SU-DHL-6 (cell line): Measurements from ENCODE around the gene COL16A1.

ENCODE experiments used
- H2AFZ ChIP-seq: fragments of 200-600 bp; sonication (generic); 2 replicates; pipeline ENCODE4 v1.6.1; 2014; ENCODE audit warnings: low read depth, mild to moderate bottlenecking, moderate library complexity, mixed read lengths, antibody characterized with exemption, low read length; ENCODE audit not compliant: severe bottlenecking
- H3F3A ChIP-seq: fragments of 200-600 bp; shearing (Covaris generic); 2 replicates; pipeline ENCODE4 v1.6.0; 2016; ENCODE audit warnings: antibody characterized with exemption, mild to moderate bottlenecking; ENCODE audit not compliant: insufficient read depth
- H3K27ac ChIP-seq: fragments of 200-600 bp; sonication (generic); 2 replicates; pipeline ENCODE4 v1.5.1; 2016; ENCODE audit warnings: low read depth, mild to moderate bottlenecking, low read length, moderate library complexity, mixed read lengths
- H3K27me3 ChIP-seq: fragments of 200-600 bp; sonication (generic), shearing (Covaris generic); 2 replicates; pipeline ENCODE4 v1.6.0; 2014; ENCODE audit warnings: mild to moderate bottlenecking, low read length
- H3K36me3 ChIP-seq: fragments of 200-600 bp; sonication (generic); 2 replicates; pipeline ENCODE4 v1.6.1; 2014; ENCODE audit warnings: mild to moderate bottlenecking, low read length, mixed read lengths
- H3K4me2 ChIP-seq: fragments of 300-600, 200-600 bp; shearing (Covaris generic), sonication (generic); 2 replicates; pipeline ENCODE4 v1.6.0; 2014; ENCODE audit warnings: low read length, low read depth, mild to moderate bottlenecking; ENCODE audit not compliant: poor library complexity, severe bottlenecking
- H3K4me3 ChIP-seq: fragments of 200-600 bp; sonication (generic); 2 replicates; pipeline ENCODE4 v1.5.1; 2014; ENCODE audit warnings: antibody characterized with exemption, low read length, mild to moderate bottlenecking, mixed read lengths; ENCODE audit not compliant: insufficient read depth, poor library complexity, severe bottlenecking
- H3K79me2 ChIP-seq: fragments of 200-600 bp; sonication (generic); 2 replicates; pipeline ENCODE4 v1.6.1; 2014; ENCODE audit warnings: mild to moderate bottlenecking, low read length, moderate library complexity; ENCODE audit not compliant: insufficient read depth
- H3K9ac ChIP-seq: fragments of 200-600 bp; sonication (generic); 2 replicates; pipeline ENCODE4 v1.7.0; 2014; ENCODE audit warnings: mild to moderate bottlenecking, low read length
- H3K9me2 ChIP-seq: fragments of 200-600 bp; sonication (generic); replicated peaks from 2 replicates; pipeline ENCODE4 v1.6.1; 2014; ENCODE audit warnings: low read length; ENCODE audit not compliant: insufficient read depth
- H3K9me3 ChIP-seq: fragments of 200-600 bp; sonication (generic); 2 replicates; pipeline ENCODE4 v1.6.1; 2014; ENCODE audit warnings: low read length, mixed read lengths; ENCODE audit not compliant: insufficient read depth
- H4K20me1 ChIP-seq: fragments of 200-600 bp; sonication (generic); 2 replicates; pipeline ENCODE4 v1.6.1; 2014; ENCODE audit warnings: low read depth, mild to moderate bottlenecking, antibody characterized with exemption, low read length, moderate library complexity, mixed read lengths
- CTCF ChIP-seq: fragments of 200-600 bp; sonication (generic); IDR thresholded peaks from one replicate; pipeline ENCODE4 v1.5.1; 2017; ENCODE audit warnings: antibody characterized with exemption, mild to moderate bottlenecking, low read length, moderate library complexity; ENCODE audit not compliant: insufficient read depth, poor library complexity, severe bottlenecking
- EZH2phosphoT487 ChIP-seq: fragments of 200-600 bp; sonication (generic), shearing (Covaris generic); conservative IDR thresholded peaks from 2 replicates; pipeline ENCODE4 v1.6.1; 2018; ENCODE audit warnings: mild to moderate bottlenecking, antibody characterized with exemption, low read length, moderate library complexity, mixed read lengths

Gene COL16A1

GRCh38 chr1:31607360-31607759 lies 96.5 kb downstream of the COL16A1 start:
- H3K27me3 ChIP-seq = no peaks in the 10 kb centered on the region
- H3K27ac ChIP-seq = no peak overlapping the region
- no peaks in the 10 kb centered on the region for H3K9me3 ChIP-seq
- no peaks in the 10 kb centered on the region for H3K36me3 ChIP-seq
- no peaks in the 10 kb centered on the region for H3K9me2 ChIP-seq
- H4K20me1 ChIP-seq = no peaks in the 10 kb centered on the region
- H3K79me2 ChIP-seq = no peaks in the 10 kb centered on the region
- no peak overlapping the region for H3K9ac ChIP-seq
- H3K4me2 ChIP-seq = no peak overlapping the region
- no peak overlapping the region for H2AFZ ChIP-seq
- no peaks in the 10 kb centered on the region for H3F3A ChIP-seq
- TF ChIP-seq CTCF = no peak
- no peak overlapping the region for H3K4me3 ChIP-seq

GRCh38 chr1:31605908-31606427 lies 97.8 kb downstream of the COL16A1 start:
- no peak for TF ChIP-seq EZH2phosphoT487
- TF ChIP-seq CTCF = no peak
- Histone ChIP-seq H3K9me2 (no peaks in the 10 kb centered on the region), H2AFZ (no peak overlapping the region), H3F3A (no peaks in the 10 kb centered on the region), H3K9ac (no peak overlapping the region), H3K36me3 (no peaks in the 10 kb centered on the region), H3K4me2 (no peak overlapping the region), H4K20me1 (no peaks in the 10 kb centered on the region), H3K27ac (no peak overlapping the region), H3K79me2 (no peaks in the 10 kb centered on the region), H3K27me3 (no peaks in the 10 kb centered on the region), H3K9me3 (no peaks in the 10 kb centered on the region), H3K4me3 (no peak overlapping the region)
